ENCODE data around the gene DRAP1. TPM values are rescaled to one million over a fixed set of nuclear protein-coding genes. Genes with fewer than 3 reads are reported as not detected.
"Not testable (repeated sequence)": the region's sequence is repeated elsewhere in the genome, so short reads cannot be mapped to it uniquely, and the experiment has no call there.

The DRAP1 gene
- total RNA-seq, 1 donor from 2014 or later, result 87.0 TPM

DNA sequence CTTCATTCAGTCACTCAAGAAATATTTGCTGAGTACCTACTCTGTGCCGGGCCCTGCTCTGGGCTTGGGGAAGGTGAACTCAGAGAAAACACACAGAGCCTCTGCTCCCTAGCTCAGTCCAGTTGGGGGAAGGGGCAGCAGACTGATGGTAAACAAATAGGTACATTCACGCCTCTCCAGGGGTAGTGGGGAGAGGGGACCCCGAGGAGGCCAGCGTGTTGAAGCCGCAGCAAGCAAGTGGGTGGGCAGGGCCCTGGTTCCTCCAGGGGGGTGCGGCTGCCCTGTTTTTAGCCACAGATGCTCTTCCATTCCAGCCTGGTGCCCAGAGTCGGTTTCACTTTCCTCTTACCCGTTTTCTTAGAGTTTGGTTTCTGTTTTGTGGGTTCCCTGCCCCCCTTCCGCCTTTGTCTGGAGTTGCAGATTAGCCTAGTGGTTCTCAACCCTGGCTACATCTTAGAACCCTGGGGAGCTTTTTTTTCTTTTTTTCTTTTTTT, 8.7 kb downstream of the DRAP1 start:
- DNase-seq (ENCODE audit: low spot score), result no peak

DNA sequence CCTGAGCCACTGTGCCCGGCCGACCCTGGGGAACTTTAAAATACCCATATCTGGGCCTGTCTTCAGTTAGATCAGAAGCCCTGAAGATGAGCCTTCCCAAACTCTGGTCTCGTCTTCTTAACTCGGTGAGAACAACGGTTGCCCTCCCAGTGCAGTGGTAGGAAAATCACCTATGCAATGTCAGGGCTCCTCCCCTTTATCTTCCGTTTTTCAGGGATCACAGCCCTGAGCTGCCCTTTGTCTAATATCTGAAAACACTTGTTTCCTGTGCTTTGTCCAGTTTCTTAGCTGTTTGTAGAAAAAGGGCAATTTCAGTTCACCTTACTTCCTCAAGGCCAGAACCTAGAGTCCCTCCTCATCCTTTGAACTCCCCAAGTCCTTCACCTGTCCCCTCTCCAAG, 9.4 kb downstream of the DRAP1 start:
- DNase-seq (ENCODE audit: low spot score), result no peak

GRCh38 chr11:65931773-65932557, 12.7 kb downstream of the DRAP1 start:
- DNase-seq (ENCODE audit: low spot score), result no peak

- no peak for DNase-seq (ENCODE audit: low spot score)
Measured at GRCh38 chr11:65932558-65932919, 13.3 kb downstream of the DRAP1 start.

- no peak for DNase-seq (ENCODE audit: low spot score)
Measured at GRCh38 chr11:65934014-65934413, 14.8 kb downstream of the DRAP1 start.

GRCh38 chr11:65937766-65938165, 18.5 kb downstream of the DRAP1 start:
- DNase-seq (ENCODE audit: low spot score), result no peak

GRCh38 chr11:65941720-65942310, 22.6 kb downstream of the DRAP1 start:
- DNase-seq (ENCODE audit: low spot score), result no peak

GRCh38 chr11:65942531-65942930, 23.3 kb downstream of the DRAP1 start:
- DNase-seq (ENCODE audit: low spot score), result no peak

- no peak for DNase-seq (ENCODE audit: low spot score)
Measured at GRCh38 chr11:65944191-65944590, 25.0 kb downstream of the DRAP1 start.

DNA sequence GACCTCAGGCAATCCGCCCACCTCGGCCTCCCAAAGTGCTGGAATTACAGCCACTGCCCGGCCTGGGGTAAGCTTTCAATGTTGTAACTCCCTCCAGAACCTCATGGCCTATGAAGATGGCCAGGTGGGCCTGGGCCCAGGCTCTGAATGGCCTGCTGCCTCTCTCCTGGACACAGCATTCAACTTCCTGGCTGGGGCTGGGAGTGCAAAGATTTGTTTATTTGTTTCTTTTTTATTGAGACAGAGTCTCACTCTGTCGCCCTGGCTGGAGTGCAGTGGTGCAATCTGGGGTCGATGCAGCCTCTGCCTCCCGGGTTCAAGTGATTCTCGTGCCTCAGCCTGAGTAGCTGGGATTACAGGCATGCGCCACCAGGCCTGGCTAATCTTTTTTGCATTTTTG, 25.5 kb downstream of the DRAP1 start:
- DNase-seq (ENCODE audit: low spot score), result no peak

GRCh38 chr11:65945430-65945911, 26.2 kb downstream of the DRAP1 start, which contains the start of gene TSGA10IP:
TSS of gene TSGA10IP (plus strand) at chr11:65945480. CDS start at chr11:65945676, 196 bp downstream.
- DNase-seq (ENCODE audit: low spot score), result no peak

- no peak for DNase-seq (ENCODE audit: low spot score)
Measured at GRCh38 chr11:65945941-65946558, 26.8 kb downstream of the DRAP1 start.

- no peak for DNase-seq (ENCODE audit: low spot score)
Measured at GRCh38 chr11:65946655-65947054, 27.4 kb downstream of the DRAP1 start.

DNA sequence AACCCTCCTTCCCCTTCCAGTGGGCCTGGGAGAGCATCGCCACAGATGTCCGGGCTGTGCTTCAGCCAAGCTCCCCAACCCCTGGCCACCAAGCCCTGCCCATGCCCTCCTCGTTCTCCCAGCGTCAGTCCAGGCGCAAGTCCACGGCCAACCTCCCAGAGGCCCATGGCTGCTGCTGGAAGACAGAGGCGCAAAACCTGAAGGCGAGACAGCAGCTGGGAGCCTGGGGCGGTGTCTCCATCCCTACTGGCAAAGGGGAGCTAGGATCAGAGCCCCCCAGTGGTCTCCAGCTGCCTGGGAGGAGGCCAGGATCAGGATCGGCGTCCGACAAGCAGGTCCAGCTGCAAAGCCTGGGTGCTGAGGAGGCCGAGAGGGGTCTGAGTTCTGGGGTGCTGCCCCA, 27.9 kb downstream of the DRAP1 start:
- DNase-seq (ENCODE audit: low spot score), result no peak

GRCh38 chr11:65947603-65948125, 28.4 kb downstream of the DRAP1 start:
- DNase-seq (ENCODE audit: low spot score), result no peak

DNA sequence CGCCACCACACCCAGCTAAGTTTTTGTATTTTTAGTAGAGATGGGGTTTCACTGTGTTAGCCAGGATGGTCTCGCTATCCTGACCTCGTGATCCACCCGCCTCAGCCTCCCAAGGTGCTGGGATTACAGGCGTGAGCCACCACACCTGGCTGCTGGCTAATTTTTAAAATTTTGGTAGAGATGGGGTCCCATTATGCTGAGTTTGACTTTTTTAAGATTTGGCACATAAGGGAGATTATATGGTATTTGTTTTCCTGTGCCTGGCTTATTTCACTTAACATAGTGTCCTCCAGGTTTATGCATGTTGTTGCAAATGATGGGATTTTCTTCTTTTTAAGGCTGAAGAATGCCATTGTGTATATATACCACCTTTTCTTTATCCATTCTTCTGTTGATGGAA, 31.5 kb downstream of the DRAP1 start:
- DNase-seq (ENCODE audit: low spot score), result not testable (repeated sequence)

- DNase-seq (ENCODE audit: low spot score), result not testable (repeated sequence)
Measured at GRCh38 chr11:65951641-65952040, 32.4 kb downstream of the DRAP1 start.

GRCh38 chr11:65952052-65952521, 32.9 kb downstream of the DRAP1 start:
- no peak for DNase-seq (ENCODE audit: low spot score)

DNA sequence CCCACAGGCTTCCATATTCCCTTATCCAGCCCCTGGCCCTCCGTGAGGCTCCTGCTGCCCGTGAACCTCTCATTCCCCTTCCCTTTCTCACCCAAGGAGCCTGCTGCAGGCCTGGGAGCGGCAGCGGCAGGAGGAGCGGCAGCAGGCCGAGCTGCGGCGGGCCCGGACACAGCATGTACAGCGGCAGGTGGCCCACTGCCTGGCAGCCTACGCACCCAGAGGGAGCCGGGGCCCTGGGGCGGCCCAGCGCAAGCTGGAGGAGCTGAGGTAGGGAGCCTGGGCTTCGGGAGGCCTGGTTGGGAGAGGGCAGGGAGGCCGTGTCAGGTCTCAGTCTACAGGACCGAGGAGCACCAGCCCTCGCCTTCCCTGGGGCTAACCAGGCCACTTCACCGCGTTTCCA, 34.2 kb downstream of the DRAP1 start:
- no peak for DNase-seq (ENCODE audit: low spot score)

- DNase-seq (ENCODE audit: low spot score), result no peak
Measured at GRCh38 chr11:65954771-65955170, 35.5 kb downstream of the DRAP1 start.

DNA sequence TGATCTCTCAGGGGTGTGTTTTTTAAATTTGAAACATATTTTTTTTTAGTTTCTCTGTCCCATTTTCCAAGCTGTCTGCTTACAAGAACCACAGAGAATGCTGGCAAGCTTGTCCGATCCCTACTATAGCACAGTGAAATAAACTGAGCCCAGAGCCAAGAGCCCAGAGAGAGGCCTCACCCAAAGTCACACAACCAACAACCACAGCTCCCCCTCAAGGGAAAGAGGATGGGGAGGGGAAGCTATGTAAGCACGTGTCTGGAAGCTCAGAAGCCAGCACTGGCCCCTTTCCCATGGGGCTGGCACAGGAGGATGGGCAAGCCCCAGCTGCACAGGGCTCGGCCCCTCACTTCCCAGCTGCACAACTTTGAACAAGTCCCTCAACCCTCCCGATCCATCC, 39.1 kb downstream of the DRAP1 start:
- no peak for DNase-seq (ENCODE audit: low spot score)

Measured in mesenteric fat pad (tissue), 1 donor.